GM12873 (cell line): ENCODE measurements around the gene OR51I2.

Experiments
- CTCF ChIP-seq: IDR thresholded peaks from 2 replicates; pipeline ENCODE4 v1.5.1; 2012; ENCODE audit warnings: low read depth, mild to moderate bottlenecking, moderate library complexity, low read length, control low read depth; ENCODE audit not compliant: insufficient read depth; ENCODE audit errors: missing control alignments

OR51I2 gene, protein sequence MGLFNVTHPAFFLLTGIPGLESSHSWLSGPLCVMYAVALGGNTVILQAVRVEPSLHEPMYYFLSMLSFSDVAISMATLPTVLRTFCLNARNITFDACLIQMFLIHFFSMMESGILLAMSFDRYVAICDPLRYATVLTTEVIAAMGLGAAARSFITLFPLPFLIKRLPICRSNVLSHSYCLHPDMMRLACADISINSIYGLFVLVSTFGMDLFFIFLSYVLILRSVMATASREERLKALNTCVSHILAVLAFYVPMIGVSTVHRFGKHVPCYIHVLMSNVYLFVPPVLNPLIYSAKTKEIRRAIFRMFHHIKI

DNA sequence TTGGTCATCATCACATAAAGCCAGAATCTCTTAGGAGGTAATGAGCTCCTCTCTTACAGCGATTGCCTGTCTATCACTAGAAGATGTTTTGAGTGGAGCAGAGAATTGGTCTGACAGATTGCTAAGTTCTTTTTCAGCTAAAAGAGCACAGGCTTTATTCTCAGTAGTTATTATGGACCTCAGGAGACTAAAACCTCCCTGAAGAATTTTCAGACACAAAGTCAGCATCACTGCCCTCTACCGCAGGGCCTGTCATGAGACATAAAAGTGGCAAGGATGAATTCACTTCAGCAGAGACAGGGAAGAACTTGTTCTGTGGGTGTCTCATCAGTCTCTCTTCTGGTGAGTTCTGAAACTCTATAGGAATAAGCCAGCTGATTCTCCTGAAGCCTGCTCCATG, at the start of gene OR51I2:
Gene OR51I2 (plus strand): TSS at position 301 of the 400 bp plus-strand sequence. CDS start 4,166 bp downstream, outside the sequence.
- no peak for TF ChIP-seq CTCF

GRCh38 chr11:5405173-5405572, 44.0 kb upstream of the OR51I2 start:
- TF ChIP-seq CTCF: no peak

DNA sequence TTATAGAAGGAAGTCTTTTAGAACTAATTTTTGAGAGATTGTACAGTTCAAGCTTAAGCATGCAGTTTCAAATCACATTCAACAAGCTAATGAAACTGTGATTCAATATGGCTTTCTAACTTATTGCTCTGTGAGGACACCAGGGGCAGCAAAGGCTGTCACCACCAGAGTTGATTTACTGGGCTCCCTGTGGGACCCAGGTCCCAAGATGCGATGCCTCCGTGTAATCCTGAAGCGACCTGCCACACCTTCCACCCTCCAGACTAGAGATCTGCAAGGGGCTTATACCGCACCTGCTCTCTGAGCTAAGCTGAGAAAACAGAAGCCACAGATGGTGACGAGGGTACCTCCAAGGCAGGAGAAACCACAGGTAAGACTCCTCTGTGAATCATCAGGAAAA, 28.1 kb upstream of the OR51I2 start:
- no peak for TF ChIP-seq CTCF

DNA sequence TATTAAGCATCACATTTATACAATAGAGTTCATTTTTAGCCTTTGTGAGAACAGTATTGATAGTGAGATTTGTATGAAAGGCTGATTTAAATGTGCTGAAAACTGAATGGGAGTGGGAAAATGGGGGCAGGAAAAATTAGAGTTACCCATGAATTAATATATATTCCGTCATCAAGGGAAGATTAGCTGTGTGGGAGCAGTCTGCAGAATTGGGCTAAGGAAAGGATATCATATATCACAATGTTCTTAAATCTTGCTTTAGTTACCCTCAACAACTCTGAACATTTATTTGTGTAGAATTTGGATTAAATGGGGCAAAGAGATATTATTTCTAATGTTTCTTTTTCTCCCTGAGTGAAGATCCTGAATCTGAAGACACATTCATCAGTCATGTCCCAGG, 27.3 kb upstream of the OR51I2 start, which contains the start of gene OR51Q1:
Gene OR51Q1 (plus strand): TSS at position 301 of the 400 bp plus-strand sequence. CDS start 90 bp downstream, at position 391.
- TF ChIP-seq CTCF: no peak

GRCh38 chr11:5423131-5423530, 26.0 kb upstream of the OR51I2 start:
- TF ChIP-seq CTCF: no peak

- TF ChIP-seq CTCF: no peak
Measured at GRCh38 chr11:5441414-5441813, 7.7 kb upstream of the OR51I2 start, which contains the start of gene OR51I1. OR51I1 (minus strand) TSS chr11:5441514; CDS start chr11:5441514, 0 bp downstream.

DNA sequence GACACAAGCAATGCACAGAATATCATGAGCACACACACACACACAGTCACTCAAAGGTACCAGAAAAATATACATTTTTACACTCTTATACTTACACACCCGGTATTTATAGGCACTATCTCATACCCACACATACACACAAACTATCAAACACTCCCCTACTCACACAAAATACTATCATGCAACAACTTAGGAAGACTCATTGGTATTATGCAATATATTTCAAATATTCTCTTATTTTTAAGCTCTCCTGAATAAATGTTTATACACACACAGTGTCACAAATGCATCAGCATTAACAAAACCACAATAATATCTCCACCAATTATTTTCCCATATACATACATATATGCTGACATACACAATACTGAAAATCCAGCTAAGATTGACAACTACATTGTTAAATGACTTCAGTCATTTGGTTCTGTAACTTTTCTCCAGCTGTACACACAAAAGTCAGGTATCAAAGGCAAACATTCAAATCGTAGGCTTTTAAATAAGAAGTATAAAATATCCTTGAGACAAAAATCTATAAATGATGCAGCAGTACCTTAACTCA, 5.2 kb upstream of the OR51I2 start:
- no peak for TF ChIP-seq CTCF
